Central memory CD8-positive, alpha-beta T cell (primary cell): ENCODE results near the gene CAV3.

Experiments
- ATAC-seq: fragments of 150-1000 bp; cut with Tn5 transposase; replicated peaks from 2 replicates; pipeline ENCODE4 v1.10.0; 2022; ENCODE audit warnings: mild to moderate bottlenecking, moderate FRiP score, moderate number of reproducible peaks; ENCODE audit not compliant: poor library complexity, severe bottlenecking; ENCODE audit errors: extremely low read depth
- DNase-seq, 2 donors: peaks; one replicate each; pipeline ENCODE4 v3.0.0; 2021; ENCODE audit warnings: low spot score in 2 of 2
- H3K27ac Mint-ChIP-seq: one replicate; pipeline ENCODE4 v1.8.0; 2022; ENCODE audit warnings: low read depth, mild to moderate bottlenecking, moderate library complexity, mixed read lengths
- H3K27me3 Mint-ChIP-seq: one replicate; pipeline ENCODE4 v1.8.0; 2022; ENCODE audit warnings: mixed read lengths
- H3K36me3 Mint-ChIP-seq: one replicate; pipeline ENCODE4 v1.8.0; 2022; ENCODE audit warnings: mild to moderate bottlenecking, moderate library complexity, mixed read lengths; ENCODE audit not compliant: insufficient read depth
- H3K4me1 Mint-ChIP-seq: one replicate; pipeline ENCODE4 v1.8.0; 2022; ENCODE audit warnings: mixed read lengths
- H3K4me3 Mint-ChIP-seq: one replicate; pipeline ENCODE4 v1.8.0; 2022; ENCODE audit warnings: mild to moderate bottlenecking, moderate library complexity, mixed read lengths
- H3K9me3 Mint-ChIP-seq: one replicate; pipeline ENCODE4 v1.8.0; 2022; ENCODE audit warnings: mixed read lengths

CAV3 gene

GRCh38 chr3:8793242-8793641 is 59.6 kb downstream of the CAV3 start:
- Mint-ChIP-seq H3K36me3 (peaks cover 1% of the 10 kb centered on the region), H3K9me3 (peaks cover 11% of the 10 kb centered on the region), H3K27me3 (no peaks in the 10 kb centered on the region), H3K27ac (no peak overlapping the region), H3K4me1 (no peaks in the 10 kb centered on the region), H3K4me3 (no peak overlapping the region)
- DNase-seq (no peak), ATAC-seq (no peak)

DNA sequence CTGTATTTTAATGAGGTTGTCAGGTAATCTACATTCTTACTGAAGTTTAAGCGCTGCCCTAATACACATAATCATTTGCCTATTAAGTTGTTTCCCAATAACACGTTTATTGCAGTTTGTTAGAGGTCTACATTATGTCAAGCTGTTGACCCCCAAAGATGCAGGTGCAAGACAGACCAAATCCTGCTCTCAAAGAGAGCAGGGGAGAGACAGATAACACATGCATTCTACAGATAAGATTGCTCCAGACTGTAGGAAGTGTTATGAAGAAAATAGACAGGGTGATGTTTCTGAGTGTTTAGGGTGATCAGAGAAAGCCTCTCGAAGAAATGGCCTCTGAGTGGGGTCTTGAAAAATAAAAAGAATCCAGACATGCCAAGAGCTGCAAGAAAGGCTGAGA is 60.6 kb downstream of the CAV3 start:
- H3K4me1 Mint-ChIP-seq, result no peaks in the 10 kb centered on the region
- peaks cover 1% of the 10 kb centered on the region for H3K36me3 Mint-ChIP-seq
- DNase-seq (no peak), ATAC-seq (no peak)
- H3K4me3 Mint-ChIP-seq, result no peak overlapping the region
- peaks cover 6% of the 10 kb centered on the region for H3K9me3 Mint-ChIP-seq
- H3K27me3 Mint-ChIP-seq, result no peaks in the 10 kb centered on the region
- no peak overlapping the region for H3K27ac Mint-ChIP-seq
